Measurements from ENCODE around the gene NELFB.

DNA sequence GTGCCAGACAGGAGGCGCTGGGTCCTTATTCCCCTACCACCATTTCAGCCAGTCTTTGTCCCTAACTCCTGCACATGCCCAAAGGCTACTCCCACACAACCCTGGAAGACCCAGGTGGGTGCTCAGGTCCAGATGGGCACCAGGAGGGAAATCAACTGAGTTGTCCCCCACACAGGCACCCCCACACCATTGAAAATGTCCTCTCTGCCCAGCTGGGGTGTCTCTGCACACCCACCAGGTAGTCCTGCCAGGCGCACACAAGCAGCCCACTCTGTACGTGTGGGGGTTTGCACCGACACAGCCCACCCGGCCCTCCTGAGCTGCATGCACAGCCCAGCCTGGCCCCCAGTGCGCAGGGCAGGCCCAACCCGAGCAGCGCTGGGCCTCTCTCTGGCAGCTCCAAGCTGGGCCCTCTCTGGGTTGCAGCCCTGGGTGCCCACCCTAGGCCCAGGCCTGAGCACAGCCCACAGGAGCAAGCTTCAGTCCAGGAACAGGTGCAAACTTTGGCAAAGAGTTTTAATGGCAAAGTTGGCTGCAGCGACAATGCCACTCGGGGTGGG lies 35.3 kb upstream of the NELFB start:
- TF ChIP-seq, protein P1, sequence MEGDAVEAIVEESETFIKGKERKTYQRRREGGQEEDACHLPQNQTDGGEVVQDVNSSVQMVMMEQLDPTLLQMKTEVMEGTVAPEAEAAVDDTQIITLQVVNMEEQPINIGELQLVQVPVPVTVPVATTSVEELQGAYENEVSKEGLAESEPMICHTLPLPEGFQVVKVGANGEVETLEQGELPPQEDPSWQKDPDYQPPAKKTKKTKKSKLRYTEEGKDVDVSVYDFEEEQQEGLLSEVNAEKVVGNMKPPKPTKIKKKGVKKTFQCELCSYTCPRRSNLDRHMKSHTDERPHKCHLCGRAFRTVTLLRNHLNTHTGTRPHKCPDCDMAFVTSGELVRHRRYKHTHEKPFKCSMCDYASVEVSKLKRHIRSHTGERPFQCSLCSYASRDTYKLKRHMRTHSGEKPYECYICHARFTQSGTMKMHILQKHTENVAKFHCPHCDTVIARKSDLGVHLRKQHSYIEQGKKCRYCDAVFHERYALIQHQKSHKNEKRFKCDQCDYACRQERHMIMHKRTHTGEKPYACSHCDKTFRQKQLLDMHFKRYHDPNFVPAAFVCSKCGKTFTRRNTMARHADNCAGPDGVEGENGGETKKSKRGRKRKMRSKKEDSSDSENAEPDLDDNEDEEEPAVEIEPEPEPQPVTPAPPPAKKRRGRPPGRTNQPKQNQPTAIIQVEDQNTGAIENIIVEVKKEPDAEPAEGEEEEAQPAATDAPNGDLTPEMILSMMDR (conservative IDR thresholded peaks at IDR 0.05; ENCODE audit: low read length): no peak
- no peak for TF ChIP-seq EZH2phosphoT487 (IDR thresholded peaks at IDR 0.05; ENCODE audit: borderline replicate concordance, low read depth, low read length)
